Activated naive CD4-positive, alpha-beta T cell treated with Interleukin-2 at 50 U/mL for 16 hours (primary cell): ENCODE measurements around the gene FHOD3.
"Not testable (repeated sequence)": the region's sequence is repeated elsewhere in the genome, so short reads cannot be mapped to it uniquely, and the experiment has no call there.

Experiments
- DNase-seq: peaks from one replicate; pipeline ENCODE4 v3.0.0-alpha.2; 2020

Gene FHOD3

GRCh38 chr18:36352384-36352783, 54.9 kb downstream of the FHOD3 start:
- DNase-seq: no peak

GRCh38 chr18:36354989-36355388, 57.5 kb downstream of the FHOD3 start:
- no peak for DNase-seq

GRCh38 chr18:36355511-36355910, 58.0 kb downstream of the FHOD3 start:
- no peak for DNase-seq

GRCh38 chr18:36356741-36357140, 59.2 kb downstream of the FHOD3 start:
- DNase-seq: not testable (repeated sequence)

- no peak for DNase-seq
Observed at GRCh38 chr18:36358141-36358540, 60.6 kb downstream of the FHOD3 start.

- no peak for DNase-seq
Observed at GRCh38 chr18:36360256-36360909, 62.9 kb downstream of the FHOD3 start.

- no peak for DNase-seq
Observed at GRCh38 chr18:36364911-36365624, 67.6 kb downstream of the FHOD3 start.

GRCh38 chr18:36365836-36366775, 68.6 kb downstream of the FHOD3 start:
- DNase-seq: no peak

- DNase-seq: no peak
Observed at GRCh38 chr18:36366994-36367839, 69.7 kb downstream of the FHOD3 start.

GRCh38 chr18:36368889-36369288, 71.4 kb downstream of the FHOD3 start:
- no peak for DNase-seq

- no peak for DNase-seq
Observed at GRCh38 chr18:36372903-36373311, 75.4 kb downstream of the FHOD3 start.

- DNase-seq: no peak
Observed at GRCh38 chr18:36374262-36374661, 76.7 kb downstream of the FHOD3 start.

- no peak for DNase-seq
Observed at GRCh38 chr18:36375118-36375517, 77.6 kb downstream of the FHOD3 start.

GRCh38 chr18:36376361-36376760, 78.8 kb downstream of the FHOD3 start:
- no peak for DNase-seq

- no peak for DNase-seq
Observed at GRCh38 chr18:36377626-36378025, 80.1 kb downstream of the FHOD3 start.

- no peak for DNase-seq
Observed at GRCh38 chr18:36378205-36378604, 80.7 kb downstream of the FHOD3 start.

GRCh38 chr18:36379435-36379984, 82.0 kb downstream of the FHOD3 start:
- no peak for DNase-seq

- DNase-seq: no peak
Observed at GRCh38 chr18:36380173-36380827, 82.8 kb downstream of the FHOD3 start.

GRCh38 chr18:36381075-36381474, 83.6 kb downstream of the FHOD3 start:
- DNase-seq: no peak

GRCh38 chr18:36382854-36383253, 85.3 kb downstream of the FHOD3 start:
- no peak for DNase-seq

- DNase-seq: no peak
Observed at GRCh38 chr18:36386150-36386920, 88.8 kb downstream of the FHOD3 start.
